HepG2 (cell line): Measurements from ENCODE around the gene RUVBL2. TPM values are rescaled to one million over a fixed set of nuclear protein-coding genes. Genes with fewer than 3 reads are reported as not detected.

Experiments
- ADNP ChIP-seq: sonication (generic); formaldehyde crosslinking; IDR thresholded peaks from 2 replicates; pipeline ENCODE4 v1.4.0; 2020; ENCODE audit warnings: missing genetic modification reagents
- CC2D1A ChIP-seq: sonication (generic); formaldehyde crosslinking; IDR thresholded peaks from 2 replicates; pipeline ENCODE4 v1.8.1; 2023; ENCODE audit warnings: mild to moderate bottlenecking, missing genetic modification reagents
- CENPX ChIP-seq: sonication (generic); formaldehyde crosslinking; IDR thresholded peaks from 2 replicates; pipeline ENCODE4 v1.9.0; 2021; ENCODE audit warnings: mild to moderate bottlenecking, missing genetic modification reagents, moderate library complexity
- FOXM1 ChIP-seq: sonication (generic); formaldehyde crosslinking; IDR thresholded peaks from 2 replicates; pipeline ENCODE4 v1.5.0; 2020; ENCODE audit warnings: missing genetic modification reagents
- FOXP4 ChIP-seq: sonication (generic); formaldehyde crosslinking; IDR thresholded peaks from 2 replicates; pipeline ENCODE4 v1.4.0; 2020; ENCODE audit warnings: missing genetic modification reagents
- GRHL1 ChIP-seq: sonication (generic); formaldehyde crosslinking; conservative IDR thresholded peaks from 2 replicates; pipeline ENCODE4 v1.8.0; 2022; ENCODE audit warnings: missing genetic modification reagents
- HOMEZ ChIP-seq: IDR thresholded peaks from 2 replicates; pipeline ENCODE4 v1.6.1; 2016; ENCODE audit warnings: low read depth
- IKZF4 ChIP-seq: sonication (generic); formaldehyde crosslinking; IDR thresholded peaks from 2 replicates; pipeline ENCODE4 v1.5.1; 2020; ENCODE audit warnings: borderline replicate concordance, mild to moderate bottlenecking, low read depth, missing genetic modification reagents; ENCODE audit errors: not compliant biosample characterization
- TCF12 ChIP-seq, 2 experiments: fragments of 450-650 bp in 1 of 2; sonication (generic) in 1 of 2; formaldehyde crosslinking in 1 of 2; IDR thresholded peaks; 2 replicates each; pipeline versions ENCODE4 v1.6.1 to v1.8.0; 2017 to 2022; ENCODE audit warnings: antibody characterized with exemption in 1 of 2, mild to moderate bottlenecking in 1 of 2, missing genetic modification reagents in 1 of 2, moderate library complexity in 1 of 2
- ZBTB34 ChIP-seq: sonication (generic); formaldehyde crosslinking; IDR thresholded peaks from 2 replicates; pipeline ENCODE4 v1.8.0; 2022; ENCODE audit warnings: mild to moderate bottlenecking, missing genetic modification reagents
- ZNF256 ChIP-seq: sonication (generic); formaldehyde crosslinking; conservative IDR thresholded peaks from 2 replicates; pipeline ENCODE4 v1.4.0; 2020; ENCODE audit warnings: missing genetic modification reagents
- ZNF274 ChIP-seq: sonication (generic); formaldehyde crosslinking; IDR thresholded peaks from 2 replicates; pipeline ENCODE4 v1.5.1; 2020; ENCODE audit warnings: mild to moderate bottlenecking, missing genetic modification reagents
- ZNF597 ChIP-seq: sonication (generic); formaldehyde crosslinking; IDR thresholded peaks from 2 replicates; pipeline ENCODE4 v1.5.0; 2020; ENCODE audit warnings: missing genetic modification reagents
- ZNF660 ChIP-seq: sonication (generic); formaldehyde crosslinking; IDR thresholded peaks from 2 replicates; pipeline ENCODE4 v1.5.1; 2020; ENCODE audit warnings: mild to moderate bottlenecking, low read depth, missing genetic modification reagents, borderline replicate concordance
- ZNF672 ChIP-seq: sonication (generic); formaldehyde crosslinking; IDR thresholded peaks from 2 replicates; pipeline ENCODE4 v1.8.1; 2022; ENCODE audit warnings: missing genetic modification reagents
- ZNF749 ChIP-seq: sonication (generic); formaldehyde crosslinking; IDR thresholded peaks from 2 replicates; pipeline ENCODE4 v1.8.0; 2022; ENCODE audit warnings: mild to moderate bottlenecking, missing genetic modification reagents, moderate library complexity, borderline replicate concordance
- polyA plus RNA-seq, 8 experiments: library from polyadenylated mRNA; depleted of rRNA in 3 of 8; stranded (reverse) in 7 of 8; unstranded in 1 of 8; fragments of >200 nt; fragmentation: Illumina TruSeq in 4 of 8; extraction: Trizol in 4 of 8; gene quantifications; 2 replicates each; pipeline versions ENCODE4 v1.2.1 to v1.2.3, GENCODE V29; 2011 to 2016; ENCODE audit warnings: low read depth in 4 of 8, missing spikeins in 1 of 8, mixed read lengths in 1 of 8; ENCODE audit not compliant: insufficient read depth in 1 of 8
- total RNA-seq, 5 experiments: library from RNA; depleted of rRNA; stranded (reverse); fragments of >200 nt; fragmentation: Illumina TruSeq; extraction: Trizol; gene quantifications; 2 replicates each; pipeline ENCODE4 v1.2.3, GENCODE V29; 2016; ENCODE audit warnings: low read depth in 1 of 5
- TF ChIP-seq, protein P1 (sequence below): sonication (generic); formaldehyde crosslinking; IDR thresholded peaks from 2 replicates; pipeline ENCODE4 v1.4.0; 2020; ENCODE audit warnings: mild to moderate bottlenecking, missing genetic modification reagents

Gene RUVBL2
- total and polyA plus RNA-seq, 2 of the 13 experiments (the other 11 are each of a cell fraction or from before 2014, with no cell fraction given), result 120 to 122 TPM

DNA sequence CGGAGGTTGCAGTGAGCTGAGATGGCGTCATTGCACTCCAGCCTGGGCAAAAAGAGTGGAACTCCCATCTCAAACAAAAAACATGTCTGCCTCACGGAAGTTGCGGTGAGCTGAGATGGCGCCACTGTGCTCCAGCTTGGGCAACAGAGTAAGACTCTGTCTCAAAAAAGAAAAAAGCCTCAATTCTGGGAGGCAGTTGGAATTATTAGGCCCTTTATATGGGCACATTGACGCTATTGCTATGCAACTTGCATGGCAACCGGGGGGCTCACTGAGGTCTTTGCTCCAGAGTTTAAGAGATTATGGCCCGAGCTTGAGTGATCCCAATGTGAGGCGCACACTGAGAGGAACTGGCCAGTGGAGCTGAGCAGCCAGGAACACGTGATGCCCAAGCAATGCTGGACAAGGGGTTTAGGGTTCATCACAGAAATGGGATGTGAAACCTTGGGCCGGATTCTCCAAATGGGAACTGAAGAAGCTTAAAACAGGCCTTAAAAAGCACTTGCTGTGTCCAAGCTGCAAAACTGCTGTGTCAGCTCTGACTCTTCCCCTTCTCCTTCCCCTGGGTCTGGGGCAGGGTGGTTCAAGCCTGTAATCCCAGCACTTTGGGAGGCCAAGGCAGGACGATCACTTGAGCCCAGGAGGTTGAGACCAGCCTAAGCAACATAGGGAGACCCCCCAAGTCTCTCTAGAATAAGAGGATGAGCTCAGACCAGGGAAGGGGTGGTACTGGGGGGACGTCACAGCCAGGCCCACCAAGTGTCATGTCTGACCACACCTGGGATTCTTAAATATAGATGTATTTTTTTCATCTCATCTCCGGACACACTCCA is 26.1 kb upstream of the RUVBL2 start (continued):
- TF ChIP-seq ADNP (CRISPR knock-in tag) (no peak), ZNF672 (CRISPR knock-in tag) (0 out of 2 replicates have a peak, but pooled peaks have one; percentile 25), ZNF274 (CRISPR knock-in tag) (0 out of 2 replicates have a peak, but pooled peaks have one; percentile 39), CC2D1A (no peak), FOXM1 (CRISPR knock-in tag) (no peak), FOXP4 (0 out of 2 replicates have a peak, but pooled peaks have one; percentile 3), ZNF660 (CRISPR knock-in tag) (no peak), ZNF597 (no peak), ZNF749 (CRISPR knock-in tag) (peak; percentile 92), ZBTB34 (CRISPR knock-in tag) (0 out of 2 replicates have a peak, but pooled peaks have one; percentile 51), GRHL1 (CRISPR knock-in tag) (no peak; the same call in 1 of the 2 replicates), ZNF256 (CRISPR knock-in tag) (no peak; the same call in 1 of the 2 replicates), IKZF4 (CRISPR knock-in tag) (no peak), TCF12 (IDR thresholded peaks at IDR 0.05) (no peak), TCF12 (CRISPR knock-in tag; IDR thresholded peaks at IDR 0.05) (0 out of 2 replicates have a peak, but pooled peaks have one; percentile 60), CENPX (CRISPR knock-in tag) (no peak), HOMEZ (CRISPR knock-in tag) (no peak)
- TF ChIP-seq, protein P1, sequence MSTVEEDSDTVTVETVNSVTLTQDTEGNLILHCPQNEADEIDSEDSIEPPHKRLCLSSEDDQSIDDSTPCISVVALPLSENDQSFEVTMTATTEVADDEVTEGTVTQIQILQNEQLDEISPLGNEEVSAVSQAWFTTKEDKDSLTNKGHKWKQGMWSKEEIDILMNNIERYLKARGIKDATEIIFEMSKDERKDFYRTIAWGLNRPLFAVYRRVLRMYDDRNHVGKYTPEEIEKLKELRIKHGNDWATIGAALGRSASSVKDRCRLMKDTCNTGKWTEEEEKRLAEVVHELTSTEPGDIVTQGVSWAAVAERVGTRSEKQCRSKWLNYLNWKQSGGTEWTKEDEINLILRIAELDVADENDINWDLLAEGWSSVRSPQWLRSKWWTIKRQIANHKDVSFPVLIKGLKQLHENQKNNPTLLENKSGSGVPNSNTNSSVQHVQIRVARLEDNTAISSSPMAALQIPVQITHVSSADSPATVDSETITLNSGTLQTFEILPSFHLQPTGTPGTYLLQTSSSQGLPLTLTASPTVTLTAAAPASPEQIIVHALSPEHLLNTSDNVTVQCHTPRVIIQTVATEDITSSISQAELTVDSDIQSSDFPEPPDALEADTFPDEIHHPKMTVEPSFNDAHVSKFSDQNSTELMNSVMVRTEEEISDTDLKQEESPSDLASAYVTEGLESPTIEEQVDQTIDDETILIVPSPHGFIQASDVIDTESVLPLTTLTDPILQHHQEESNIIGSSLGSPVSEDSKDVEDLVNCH, result no peak
